ENCODE measurements around the gene HSF5. TPM values are rescaled to one million over a fixed set of nuclear protein-coding genes. Genes with fewer than 3 reads are reported as not detected.
"Not testable (repeated sequence)": the region's sequence is repeated elsewhere in the genome, so short reads cannot be mapped to it uniquely, and the experiment has no call there.

HSF5 gene
- total RNA-seq, 2 donors from 2014 or later = 0.09 to 0.22 TPM

GRCh38 chr17:58400826-58401225 is 87.4 kb downstream of the HSF5 start:
- Mint-ChIP-seq H3K9me3 (no peaks in the 10 kb centered on the region), H3K27ac (no peak overlapping the region), H3K27me3 (ENCODE audit: insufficient read depth) (peaks cover 41% of the 10 kb centered on the region), H3K4me1 (peaks cover 35% of the 10 kb centered on the region), H3K36me3 (ENCODE audit: low read depth) (no peaks in the 10 kb centered on the region), H3K4me3 (no peak overlapping the region)
- Histone ChIP-seq H3K27me3 (ENCODE audit: control insufficient read depth, insufficient read depth, low read length, poor library complexity, severe bottlenecking) (no peaks in the 10 kb centered on the region), H3K4me3 (ENCODE audit: low read length) (no peak overlapping the region), H3K36me3 (ENCODE audit: control insufficient read depth, insufficient read depth, low read length) (no peaks in the 10 kb centered on the region), H3K27ac (ENCODE audit: low read depth, low read length) (no peak overlapping the region), H3K4me1 (ENCODE audit: control insufficient read depth, insufficient read depth, low read length) (peaks cover 19% of the 10 kb centered on the region), H3K9ac (ENCODE audit: extremely low read depth, low read length, poor library complexity, severe bottlenecking) (no peak overlapping the region), H3K9me3 (ENCODE audit: control insufficient read depth, low read length) (no peaks in the 10 kb centered on the region)
- TF ChIP-seq, protein P1, sequence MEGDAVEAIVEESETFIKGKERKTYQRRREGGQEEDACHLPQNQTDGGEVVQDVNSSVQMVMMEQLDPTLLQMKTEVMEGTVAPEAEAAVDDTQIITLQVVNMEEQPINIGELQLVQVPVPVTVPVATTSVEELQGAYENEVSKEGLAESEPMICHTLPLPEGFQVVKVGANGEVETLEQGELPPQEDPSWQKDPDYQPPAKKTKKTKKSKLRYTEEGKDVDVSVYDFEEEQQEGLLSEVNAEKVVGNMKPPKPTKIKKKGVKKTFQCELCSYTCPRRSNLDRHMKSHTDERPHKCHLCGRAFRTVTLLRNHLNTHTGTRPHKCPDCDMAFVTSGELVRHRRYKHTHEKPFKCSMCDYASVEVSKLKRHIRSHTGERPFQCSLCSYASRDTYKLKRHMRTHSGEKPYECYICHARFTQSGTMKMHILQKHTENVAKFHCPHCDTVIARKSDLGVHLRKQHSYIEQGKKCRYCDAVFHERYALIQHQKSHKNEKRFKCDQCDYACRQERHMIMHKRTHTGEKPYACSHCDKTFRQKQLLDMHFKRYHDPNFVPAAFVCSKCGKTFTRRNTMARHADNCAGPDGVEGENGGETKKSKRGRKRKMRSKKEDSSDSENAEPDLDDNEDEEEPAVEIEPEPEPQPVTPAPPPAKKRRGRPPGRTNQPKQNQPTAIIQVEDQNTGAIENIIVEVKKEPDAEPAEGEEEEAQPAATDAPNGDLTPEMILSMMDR (conservative IDR thresholded peaks at IDR 0.05) = no peak
- DNase-seq = no peak

- Histone ChIP-seq H3K4me3 (ENCODE audit: low read length) (no peak overlapping the region), H3K27ac (ENCODE audit: low read depth, low read length) (no peak overlapping the region), H3K36me3 (ENCODE audit: control insufficient read depth, insufficient read depth, low read length) (no peaks in the 10 kb centered on the region), H3K27me3 (ENCODE audit: control insufficient read depth, insufficient read depth, low read length, poor library complexity, severe bottlenecking) (no peaks in the 10 kb centered on the region), H3K9ac (ENCODE audit: extremely low read depth, low read length, poor library complexity, severe bottlenecking) (no peak overlapping the region), H3K4me1 (ENCODE audit: control insufficient read depth, insufficient read depth, low read length) (peaks cover 19% of the 10 kb centered on the region), H3K9me3 (ENCODE audit: control insufficient read depth, low read length) (no peaks in the 10 kb centered on the region)
- no peaks in the 10 kb centered on the region for H3K9me3 Mint-ChIP-seq
- H3K36me3 Mint-ChIP-seq (ENCODE audit: low read depth) = no peaks in the 10 kb centered on the region
- 65 to 92% methylated on average over 2 to 3 of the region's 3 CpGs for WGBS, 2 experiments (ENCODE audit: insufficient coverage in 1 of 2, insufficient read length in 1 of 2)
- TF ChIP-seq, protein P1 (conservative IDR thresholded peaks at IDR 0.05) = no peak
- H3K4me3 Mint-ChIP-seq = no peak overlapping the region
- no peak overlapping the region for H3K27ac Mint-ChIP-seq
- DNase-seq = no peak
- peaks cover 41% of the 10 kb centered on the region for H3K27me3 Mint-ChIP-seq (ENCODE audit: insufficient read depth)
- H3K4me1 Mint-ChIP-seq = peaks cover 30% of the 10 kb centered on the region
Measured at GRCh38 chr17:58399974-58400373, 88.2 kb downstream of the HSF5 start.

DNA sequence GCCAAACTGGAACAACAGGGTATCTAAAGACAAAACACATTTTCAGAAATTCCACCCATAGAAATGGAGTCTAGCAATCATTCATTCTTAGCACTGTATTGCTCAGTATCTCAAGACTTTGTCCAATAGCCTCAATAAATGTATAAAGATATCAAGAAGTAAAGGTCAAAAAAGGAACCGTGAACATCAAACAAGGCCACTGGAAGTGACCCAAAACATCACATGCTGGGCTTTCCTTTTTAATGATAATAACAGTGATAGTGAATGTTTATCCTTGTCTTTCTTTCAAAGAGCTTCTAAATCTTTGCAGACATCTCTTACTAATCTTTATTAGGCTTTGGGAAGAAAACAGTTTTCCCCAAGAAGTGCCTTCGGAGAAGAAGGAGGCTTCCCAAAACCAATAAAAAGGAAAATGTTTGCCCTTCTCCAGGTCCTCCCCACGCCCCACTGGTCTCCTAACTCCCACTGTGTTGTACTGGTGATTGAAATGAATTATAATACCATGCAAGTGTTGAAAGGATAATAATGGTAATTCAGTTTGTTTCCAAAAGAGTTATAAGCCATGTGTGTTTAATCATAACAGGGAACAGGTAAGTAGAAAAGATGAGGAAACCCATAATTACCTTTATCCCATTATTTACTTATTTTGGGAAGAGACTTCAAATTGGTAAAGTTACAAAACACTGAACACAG is 89.5 kb downstream of the HSF5 start:
- Mint-ChIP-seq H3K27me3 (ENCODE audit: insufficient read depth) (peaks cover 39% of the 10 kb centered on the region), H3K36me3 (ENCODE audit: low read depth) (no peaks in the 10 kb centered on the region), H3K4me1 (peaks cover 28% of the 10 kb centered on the region), H3K4me3 (no peak overlapping the region), H3K9me3 (no peaks in the 10 kb centered on the region), H3K27ac (no peak overlapping the region)
- H3K36me3 ChIP-seq (ENCODE audit: control insufficient read depth, insufficient read depth, low read length) = no peaks in the 10 kb centered on the region
- H3K4me1 ChIP-seq (ENCODE audit: control insufficient read depth, insufficient read depth, low read length) = peaks cover 19% of the 10 kb centered on the region
- H3K27me3 ChIP-seq (ENCODE audit: control insufficient read depth, insufficient read depth, low read length, poor library complexity, severe bottlenecking) = no peaks in the 10 kb centered on the region
- no peak for DNase-seq
- TF ChIP-seq, protein P1 (conservative IDR thresholded peaks at IDR 0.05) = no peak
- no peak overlapping the region for H3K27ac ChIP-seq (ENCODE audit: low read depth, low read length)
- H3K9me3 ChIP-seq (ENCODE audit: control insufficient read depth, low read length) = no peaks in the 10 kb centered on the region
- no peak overlapping the region for H3K4me3 ChIP-seq (ENCODE audit: low read length)
- H3K9ac ChIP-seq (ENCODE audit: extremely low read depth, low read length, poor library complexity, severe bottlenecking) = no peak overlapping the region
- 0 to 28% methylated on average over 1 to 3 of the region's 3 CpGs for WGBS, 2 experiments (ENCODE audit: insufficient coverage in 1 of 2, insufficient read length in 1 of 2)

DNA sequence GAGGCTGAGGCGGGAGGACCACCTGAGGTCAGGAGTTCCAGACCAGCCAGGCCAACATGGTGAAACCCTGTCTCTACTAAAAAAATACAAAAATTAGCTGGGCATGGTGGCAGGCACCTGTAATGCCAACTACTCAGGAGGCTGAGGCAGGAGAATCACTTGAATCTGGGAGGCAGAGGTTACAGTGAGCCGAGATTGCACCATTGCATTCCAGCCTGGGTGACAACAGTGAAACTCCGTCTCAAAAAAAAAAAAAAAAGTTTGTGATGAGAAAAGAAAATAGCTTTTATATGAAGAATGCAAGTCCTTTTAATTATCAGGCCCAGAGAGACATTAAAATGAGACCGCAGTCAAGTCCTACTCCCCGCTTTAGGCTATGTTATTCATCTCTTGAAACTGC is 90.8 kb downstream of the HSF5 start:
- not testable (repeated sequence) for H3K4me3 ChIP-seq (ENCODE audit: low read length); H3K9me3 Mint-ChIP-seq; H3K27ac ChIP-seq (ENCODE audit: low read depth, low read length); H3K36me3 Mint-ChIP-seq (ENCODE audit: low read depth); H3K4me1 ChIP-seq (ENCODE audit: control insufficient read depth, insufficient read depth, low read length); H3K36me3 ChIP-seq (ENCODE audit: control insufficient read depth, insufficient read depth, low read length); H3K27me3 ChIP-seq (ENCODE audit: control insufficient read depth, insufficient read depth, low read length, poor library complexity, severe bottlenecking); DNase-seq; H3K9ac ChIP-seq (ENCODE audit: extremely low read depth, low read length, poor library complexity, severe bottlenecking); H3K4me3 Mint-ChIP-seq; H3K9me3 ChIP-seq (ENCODE audit: control insufficient read depth, low read length); H3K27ac Mint-ChIP-seq
- Mint-ChIP-seq H3K4me1 (peaks cover 15% of the 10 kb centered on the region), H3K27me3 (ENCODE audit: insufficient read depth) (peaks cover 30% of the 10 kb centered on the region)
- WGBS, 2 experiments (ENCODE audit: insufficient coverage in 1 of 2, insufficient read length in 1 of 2) = 82 to 91% methylated on average over 5 of the region's 5 CpGs
